WTC11 (cell line): Measurements from ENCODE around the gene RPL13. TPM values are rescaled to one million over a fixed set of nuclear protein-coding genes. Genes with fewer than 3 reads are reported as not detected.

Experiments
- ATAC-seq: fragments of 200-7000 bp; cut with Tn5 transposase; 2 replicates; pipeline ENCODE4 v1.10.0; 2021; ENCODE audit warnings: mild to moderate bottlenecking, moderate library complexity
- CTCF ChIA-PET: fragments of 300-600 bp; sonication (Branson Sonifier 250); formaldehyde crosslinking; loops from one replicate; lab custom pipeline; 2021; ENCODE audit warnings: antibody characterized with exemption; lab: Charles Lee
- POLR2A ChIA-PET: fragments of 350-600 bp; sonication (Branson Sonifier 250); formaldehyde crosslinking; loops from one replicate; lab custom pipeline; 2021; ENCODE audit warnings: antibody characterized with exemption; lab: Charles Lee
- DNase-seq: peaks from one replicate; pipeline ENCODE4 v3.0.0; 2021; ENCODE audit warnings: low spot score
- H3K27ac Mint-ChIP-seq: 2 replicates; pipeline ENCODE4 v1.8.0; 2021; ENCODE audit warnings: mixed read lengths
- H3K27me3 Mint-ChIP-seq: 2 replicates; pipeline ENCODE4 v1.8.0; 2021; ENCODE audit warnings: low read depth, mild to moderate bottlenecking, moderate library complexity, mixed read lengths
- H3K36me3 Mint-ChIP-seq: 2 replicates; pipeline ENCODE4 v1.8.0; 2021; ENCODE audit warnings: mixed read lengths
- H3K4me1 Mint-ChIP-seq: 2 replicates; pipeline ENCODE4 v1.8.0; 2022; ENCODE audit warnings: mixed read lengths
- H3K4me3 Mint-ChIP-seq: 2 replicates; pipeline ENCODE4 v1.8.0; 2021; ENCODE audit warnings: mild to moderate bottlenecking, moderate library complexity, mixed read lengths
- H3K9me3 Mint-ChIP-seq: 2 replicates; pipeline ENCODE4 v1.8.0; 2021; ENCODE audit warnings: mixed read lengths
- CREB1 ChIP-seq: sonication (generic); formaldehyde crosslinking; IDR thresholded peaks from 2 replicates; pipeline ENCODE4 v1.8.0; 2023; ENCODE audit warnings: mild to moderate bottlenecking, missing genetic modification reagents
- ETV6 ChIP-seq: sonication (generic); formaldehyde crosslinking; IDR thresholded peaks from 2 replicates; pipeline ENCODE4 v1.8.1; 2022; ENCODE audit warnings: mild to moderate bottlenecking, missing genetic modification reagents
- FOXJ3 ChIP-seq: sonication (generic); formaldehyde crosslinking; IDR thresholded peaks from 2 replicates; pipeline ENCODE4 v1.9.0; 2021; ENCODE audit warnings: missing genetic modification reagents, mild to moderate bottlenecking, borderline replicate concordance
- GABPB1 ChIP-seq: sonication (generic); formaldehyde crosslinking; IDR thresholded peaks from 2 replicates; pipeline ENCODE4 v1.8.1; 2023; ENCODE audit warnings: mild to moderate bottlenecking, missing genetic modification reagents
- KAT7 ChIP-seq: sonication (generic); formaldehyde crosslinking; IDR thresholded peaks from 2 replicates; pipeline ENCODE4 v1.8.1; 2023; ENCODE audit warnings: missing genetic modification reagents, mild to moderate bottlenecking, borderline replicate concordance
- NFATC4 ChIP-seq: fragments of 250-450 bp; sonication (Bioruptor Pico); IDR thresholded peaks from 2 replicates; pipeline ENCODE4 v1.9.0; 2021; ENCODE audit warnings: mild to moderate bottlenecking
- NR1H2 ChIP-seq: sonication (generic); formaldehyde crosslinking; IDR thresholded peaks from 2 replicates; pipeline ENCODE4 v1.9.0; 2021; ENCODE audit warnings: mild to moderate bottlenecking, moderate library complexity, missing genetic modification reagents
- OVOL2 ChIP-seq: fragments of 250-450 bp; sonication (Bioruptor Pico); IDR thresholded peaks from 2 replicates; pipeline ENCODE4 v1.9.0; 2021; ENCODE audit warnings: mild to moderate bottlenecking, borderline replicate concordance
- TEAD1 ChIP-seq: sonication (generic); formaldehyde crosslinking; IDR thresholded peaks from 2 replicates; pipeline ENCODE4 v1.8.0; 2022; ENCODE audit warnings: mild to moderate bottlenecking, missing genetic modification reagents
- TEAD4 ChIP-seq: sonication (generic); formaldehyde crosslinking; IDR thresholded peaks from 2 replicates; pipeline ENCODE4 v1.8.0; 2022; ENCODE audit warnings: mild to moderate bottlenecking, missing genetic modification reagents
- ZNF138 ChIP-seq: sonication (generic); formaldehyde crosslinking; conservative IDR thresholded peaks from 2 replicates; pipeline ENCODE4 v1.8.1; 2022; ENCODE audit warnings: mild to moderate bottlenecking, moderate library complexity, missing genetic modification reagents
- ZNF232 ChIP-seq: sonication (generic); formaldehyde crosslinking; IDR thresholded peaks from 2 replicates; pipeline ENCODE4 v1.8.0; 2022; ENCODE audit warnings: mild to moderate bottlenecking, missing genetic modification reagents
- total RNA-seq: library from RNA; stranded (reverse); gene quantifications from 3 replicates; pipeline ENCODE4 v1.2.3, GENCODE V29; 2021
- TF ChIP-seq, protein P1 (sequence below): sonication (generic); formaldehyde crosslinking; IDR thresholded peaks from 2 replicates; pipeline ENCODE4 v1.8.0; 2022; ENCODE audit warnings: mild to moderate bottlenecking, missing genetic modification reagents
- TF ChIP-seq, protein P2 (sequence below): sonication (generic); formaldehyde crosslinking; IDR thresholded peaks from 2 replicates; pipeline ENCODE4 v1.8.0; 2022; ENCODE audit warnings: mild to moderate bottlenecking, missing genetic modification reagents
- TF ChIP-seq, protein P3 (sequence below): sonication (generic); formaldehyde crosslinking; IDR thresholded peaks from 2 replicates; pipeline ENCODE4 v1.8.0; 2022; ENCODE audit warnings: missing genetic modification reagents
- TF ChIP-seq, protein P4 (sequence below): sonication (generic); formaldehyde crosslinking; IDR thresholded peaks from 2 replicates; pipeline ENCODE4 v1.8.0; 2023; ENCODE audit warnings: missing genetic modification reagents, mild to moderate bottlenecking, borderline replicate concordance
- TF ChIP-seq, protein P5 (sequence below): sonication (generic); formaldehyde crosslinking; IDR thresholded peaks from 2 replicates; pipeline ENCODE4 v1.8.1; 2022; ENCODE audit warnings: low read depth, missing genetic modification reagents, borderline replicate concordance
- TF ChIP-seq, protein P6 (sequence below): fragments of 250-450 bp; sonication (Bioruptor Pico); IDR thresholded peaks from 2 replicates; pipeline ENCODE4 v1.9.0; 2021; ENCODE audit warnings: moderate library complexity, mild to moderate bottlenecking, inconsistent platforms, borderline replicate concordance
- TF ChIP-seq, protein P7 (sequence below): fragments of 250-450 bp; sonication (Bioruptor Pico); IDR thresholded peaks from 2 replicates; pipeline ENCODE4 v1.9.0; 2021; ENCODE audit warnings: mild to moderate bottlenecking

Gene RPL13
- total RNA-seq, 1 experiment from 2014 or later, result 2,631 TPM

DNA sequence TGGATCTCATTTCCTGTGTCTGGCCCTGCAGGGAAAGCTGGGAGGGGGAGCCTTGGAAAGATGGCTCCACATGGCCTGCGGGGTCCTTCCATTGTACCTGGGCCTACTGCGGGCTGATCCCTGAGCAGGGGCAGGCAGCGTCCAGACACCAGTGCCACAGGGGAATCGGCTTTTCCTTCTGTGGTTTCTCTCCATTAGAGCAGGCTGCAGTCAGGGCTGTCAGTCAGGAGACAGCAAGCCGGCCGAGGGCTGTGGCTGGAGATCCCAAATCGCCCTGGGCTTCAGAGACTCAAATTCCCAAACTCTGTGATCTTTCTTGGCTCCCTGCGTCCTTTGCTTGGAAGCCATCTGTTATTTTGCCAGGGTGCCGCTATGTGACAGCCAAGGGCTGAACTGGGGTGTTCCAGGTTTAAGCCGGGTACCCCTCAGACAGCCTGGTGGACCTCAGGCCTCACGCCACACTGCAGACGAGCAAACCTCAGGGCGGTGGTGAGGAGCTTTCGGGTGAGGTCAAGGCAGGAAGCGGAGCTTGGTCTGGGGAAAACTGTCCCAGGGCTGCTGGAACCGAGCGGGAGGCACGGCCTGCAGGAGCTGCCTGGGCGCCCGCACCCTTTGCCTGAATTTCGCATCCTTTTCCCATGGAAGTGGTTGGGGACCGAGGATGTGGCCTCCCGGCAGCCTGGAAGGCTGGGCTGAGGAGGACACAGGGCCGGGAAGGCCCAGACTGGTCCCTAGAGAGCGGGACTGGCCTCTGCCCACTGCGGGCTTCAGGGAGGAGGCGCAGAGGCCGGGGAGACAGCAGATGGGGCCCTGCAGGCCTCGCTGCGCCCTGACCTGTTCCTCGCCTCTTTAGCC lies 13.6 kb downstream of the RPL13 start:
- Mint-ChIP-seq H3K27ac (peak overlapping the region; percentile 20; the same call in 1 of the 2 replicates), H3K4me3 (peak overlapping the region; percentile 56), H3K9me3 (no peaks in the 10 kb centered on the region), H3K27me3 (peaks cover 10% of the 10 kb centered on the region), H3K4me1 (peaks cover 8% of the 10 kb centered on the region), H3K36me3 (no peaks in the 10 kb centered on the region; the same call in 1 of the 2 replicates)
- DNase-seq, result peak; percentile 43
- TF ChIP-seq, protein P1, sequence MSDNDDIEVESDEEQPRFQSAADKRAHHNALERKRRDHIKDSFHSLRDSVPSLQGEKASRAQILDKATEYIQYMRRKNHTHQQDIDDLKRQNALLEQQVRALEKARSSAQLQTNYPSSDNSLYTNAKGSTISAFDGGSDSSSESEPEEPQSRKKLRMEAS, result no peak
- no peak for TF ChIP-seq ZNF232 (CRISPR knock-in tag)
- TF ChIP-seq KAT7 (CRISPR knock-in tag), result no peak
- no peak for TF ChIP-seq NR1H2 (CRISPR knock-in tag)
- no peak for TF ChIP-seq FOXJ3 (CRISPR knock-in tag)
- TF ChIP-seq, protein P2, sequence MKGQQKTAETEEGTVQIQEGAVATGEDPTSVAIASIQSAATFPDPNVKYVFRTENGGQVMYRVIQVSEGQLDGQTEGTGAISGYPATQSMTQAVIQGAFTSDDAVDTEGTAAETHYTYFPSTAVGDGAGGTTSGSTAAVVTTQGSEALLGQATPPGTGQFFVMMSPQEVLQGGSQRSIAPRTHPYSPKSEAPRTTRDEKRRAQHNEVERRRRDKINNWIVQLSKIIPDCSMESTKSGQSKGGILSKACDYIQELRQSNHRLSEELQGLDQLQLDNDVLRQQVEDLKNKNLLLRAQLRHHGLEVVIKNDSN (CRISPR knock-in tag), result no peak
- TF ChIP-seq ZNF138 (CRISPR knock-in tag), result no peak
- TF ChIP-seq, protein P3, sequence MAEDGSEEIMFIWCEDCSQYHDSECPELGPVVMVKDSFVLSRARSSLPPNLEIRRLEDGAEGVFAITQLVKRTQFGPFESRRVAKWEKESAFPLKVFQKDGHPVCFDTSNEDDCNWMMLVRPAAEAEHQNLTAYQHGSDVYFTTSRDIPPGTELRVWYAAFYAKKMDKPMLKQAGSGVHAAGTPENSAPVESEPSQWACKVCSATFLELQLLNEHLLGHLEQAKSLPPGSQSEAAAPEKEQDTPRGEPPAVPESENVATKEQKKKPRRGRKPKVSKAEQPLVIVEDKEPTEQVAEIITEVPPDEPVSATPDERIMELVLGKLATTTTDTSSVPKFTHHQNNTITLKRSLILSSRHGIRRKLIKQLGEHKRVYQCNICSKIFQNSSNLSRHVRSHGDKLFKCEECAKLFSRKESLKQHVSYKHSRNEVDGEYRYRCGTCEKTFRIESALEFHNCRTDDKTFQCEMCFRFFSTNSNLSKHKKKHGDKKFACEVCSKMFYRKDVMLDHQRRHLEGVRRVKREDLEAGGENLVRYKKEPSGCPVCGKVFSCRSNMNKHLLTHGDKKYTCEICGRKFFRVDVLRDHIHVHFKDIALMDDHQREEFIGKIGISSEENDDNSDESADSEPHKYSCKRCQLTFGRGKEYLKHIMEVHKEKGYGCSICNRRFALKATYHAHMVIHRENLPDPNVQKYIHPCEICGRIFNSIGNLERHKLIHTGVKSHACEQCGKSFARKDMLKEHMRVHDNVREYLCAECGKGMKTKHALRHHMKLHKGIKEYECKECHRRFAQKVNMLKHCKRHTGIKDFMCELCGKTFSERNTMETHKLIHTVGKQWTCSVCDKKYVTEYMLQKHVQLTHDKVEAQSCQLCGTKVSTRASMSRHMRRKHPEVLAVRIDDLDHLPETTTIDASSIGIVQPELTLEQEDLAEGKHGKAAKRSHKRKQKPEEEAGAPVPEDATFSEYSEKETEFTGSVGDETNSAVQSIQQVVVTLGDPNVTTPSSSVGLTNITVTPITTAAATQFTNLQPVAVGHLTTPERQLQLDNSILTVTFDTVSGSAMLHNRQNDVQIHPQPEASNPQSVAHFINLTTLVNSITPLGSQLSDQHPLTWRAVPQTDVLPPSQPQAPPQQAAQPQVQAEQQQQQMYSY (CRISPR knock-in tag), result no peak
- ChIA-PET POLR2A (interaction anchor here (0.5 to 1.0 kb wide), 3 partner anchors 9 to 327 kb away, joined by 3 to 4 read pairs (median 3); no protein-coding TSS in a partner anchor), CTCF (interaction anchor here (0.5 to 1.1 kb wide), 6 partner anchors 9 to 917 kb away, joined by 3 to 14 read pairs (median 3); no protein-coding TSS in a partner anchor)
- peak; percentile 14 for ATAC-seq

DNA sequence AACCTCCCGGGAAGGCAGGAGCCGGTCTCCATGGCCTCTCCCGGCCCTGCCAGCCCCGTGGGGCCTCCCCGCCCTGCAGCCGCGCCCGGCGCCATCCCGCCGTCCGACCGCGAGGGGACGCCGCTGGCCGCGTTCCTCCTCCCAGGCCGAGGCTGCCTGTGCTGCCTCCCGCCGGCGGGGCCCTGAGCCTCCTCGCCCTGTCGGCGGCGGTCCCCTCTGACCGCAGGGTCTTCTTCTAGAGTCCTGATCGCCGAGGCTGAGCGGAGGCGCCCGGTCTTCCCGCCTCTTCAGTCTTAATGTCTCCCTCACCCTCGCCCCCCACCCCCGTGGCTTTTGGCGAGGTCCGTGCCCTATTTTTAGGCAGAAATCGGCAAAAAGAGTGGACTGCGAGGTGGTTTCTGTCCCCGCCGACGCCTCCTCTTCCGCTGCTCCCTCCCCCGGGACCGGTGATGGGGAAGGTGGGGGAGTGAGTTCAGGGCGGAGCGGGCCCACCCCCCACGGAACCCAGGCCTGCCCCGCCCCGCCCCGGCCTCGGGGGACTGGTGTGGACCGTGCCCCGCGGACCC lies 14.3 kb downstream of the RPL13 start:
- ChIA-PET POLR2A (interaction anchor here (0.5 to 1.4 kb wide), 5 partner anchors 9 to 67 kb away, joined by 3 to 7 read pairs (median 4); no protein-coding TSS in a partner anchor), CTCF (interaction anchor here (0.5 to 2.6 kb wide), 13 partner anchors 9 to 918 kb away, joined by 3 to 16 read pairs (median 4); no protein-coding TSS in a partner anchor)
- Mint-ChIP-seq H3K36me3 (no peaks in the 10 kb centered on the region; the same call in 1 of the 2 replicates), H3K27ac (no peak overlapping the region), H3K4me1 (peaks cover 8% of the 10 kb centered on the region), H3K4me3 (peak overlapping the region; percentile 76), H3K27me3 (peaks cover 10% of the 10 kb centered on the region), H3K9me3 (no peaks in the 10 kb centered on the region)
- ATAC-seq (peak; percentile 80), DNase-seq (peak; percentile 87)
- TF ChIP-seq CREB1, result no peak
- TF ChIP-seq, protein P2 (CRISPR knock-in tag), result no peak
- no peak for TF ChIP-seq OVOL2 (CRISPR knock-in tag)
- no peak for TF ChIP-seq TEAD4
- TF ChIP-seq, protein P4, sequence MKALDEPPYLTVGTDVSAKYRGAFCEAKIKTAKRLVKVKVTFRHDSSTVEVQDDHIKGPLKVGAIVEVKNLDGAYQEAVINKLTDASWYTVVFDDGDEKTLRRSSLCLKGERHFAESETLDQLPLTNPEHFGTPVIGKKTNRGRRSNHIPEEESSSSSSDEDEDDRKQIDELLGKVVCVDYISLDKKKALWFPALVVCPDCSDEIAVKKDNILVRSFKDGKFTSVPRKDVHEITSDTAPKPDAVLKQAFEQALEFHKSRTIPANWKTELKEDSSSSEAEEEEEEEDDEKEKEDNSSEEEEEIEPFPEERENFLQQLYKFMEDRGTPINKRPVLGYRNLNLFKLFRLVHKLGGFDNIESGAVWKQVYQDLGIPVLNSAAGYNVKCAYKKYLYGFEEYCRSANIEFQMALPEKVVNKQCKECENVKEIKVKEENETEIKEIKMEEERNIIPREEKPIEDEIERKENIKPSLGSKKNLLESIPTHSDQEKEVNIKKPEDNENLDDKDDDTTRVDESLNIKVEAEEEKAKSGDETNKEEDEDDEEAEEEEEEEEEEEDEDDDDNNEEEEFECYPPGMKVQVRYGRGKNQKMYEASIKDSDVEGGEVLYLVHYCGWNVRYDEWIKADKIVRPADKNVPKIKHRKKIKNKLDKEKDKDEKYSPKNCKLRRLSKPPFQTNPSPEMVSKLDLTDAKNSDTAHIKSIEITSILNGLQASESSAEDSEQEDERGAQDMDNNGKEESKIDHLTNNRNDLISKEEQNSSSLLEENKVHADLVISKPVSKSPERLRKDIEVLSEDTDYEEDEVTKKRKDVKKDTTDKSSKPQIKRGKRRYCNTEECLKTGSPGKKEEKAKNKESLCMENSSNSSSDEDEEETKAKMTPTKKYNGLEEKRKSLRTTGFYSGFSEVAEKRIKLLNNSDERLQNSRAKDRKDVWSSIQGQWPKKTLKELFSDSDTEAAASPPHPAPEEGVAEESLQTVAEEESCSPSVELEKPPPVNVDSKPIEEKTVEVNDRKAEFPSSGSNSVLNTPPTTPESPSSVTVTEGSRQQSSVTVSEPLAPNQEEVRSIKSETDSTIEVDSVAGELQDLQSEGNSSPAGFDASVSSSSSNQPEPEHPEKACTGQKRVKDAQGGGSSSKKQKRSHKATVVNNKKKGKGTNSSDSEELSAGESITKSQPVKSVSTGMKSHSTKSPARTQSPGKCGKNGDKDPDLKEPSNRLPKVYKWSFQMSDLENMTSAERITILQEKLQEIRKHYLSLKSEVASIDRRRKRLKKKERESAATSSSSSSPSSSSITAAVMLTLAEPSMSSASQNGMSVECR (CRISPR knock-in tag), result peak; percentile 71; the same call in 1 of the 2 replicates
- no peak for TF ChIP-seq NFATC4 (CRISPR knock-in tag)
- TF ChIP-seq, protein P5, sequence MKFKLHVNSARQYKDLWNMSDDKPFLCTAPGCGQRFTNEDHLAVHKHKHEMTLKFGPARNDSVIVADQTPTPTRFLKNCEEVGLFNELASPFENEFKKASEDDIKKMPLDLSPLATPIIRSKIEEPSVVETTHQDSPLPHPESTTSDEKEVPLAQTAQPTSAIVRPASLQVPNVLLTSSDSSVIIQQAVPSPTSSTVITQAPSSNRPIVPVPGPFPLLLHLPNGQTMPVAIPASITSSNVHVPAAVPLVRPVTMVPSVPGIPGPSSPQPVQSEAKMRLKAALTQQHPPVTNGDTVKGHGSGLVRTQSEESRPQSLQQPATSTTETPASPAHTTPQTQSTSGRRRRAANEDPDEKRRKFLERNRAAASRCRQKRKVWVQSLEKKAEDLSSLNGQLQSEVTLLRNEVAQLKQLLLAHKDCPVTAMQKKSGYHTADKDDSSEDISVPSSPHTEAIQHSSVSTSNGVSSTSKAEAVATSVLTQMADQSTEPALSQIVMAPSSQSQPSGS (CRISPR knock-in tag), result no peak
- no peak; the same call in 1 of the 2 replicates for TF ChIP-seq TEAD1 (CRISPR knock-in tag)
- TF ChIP-seq, protein P6, sequence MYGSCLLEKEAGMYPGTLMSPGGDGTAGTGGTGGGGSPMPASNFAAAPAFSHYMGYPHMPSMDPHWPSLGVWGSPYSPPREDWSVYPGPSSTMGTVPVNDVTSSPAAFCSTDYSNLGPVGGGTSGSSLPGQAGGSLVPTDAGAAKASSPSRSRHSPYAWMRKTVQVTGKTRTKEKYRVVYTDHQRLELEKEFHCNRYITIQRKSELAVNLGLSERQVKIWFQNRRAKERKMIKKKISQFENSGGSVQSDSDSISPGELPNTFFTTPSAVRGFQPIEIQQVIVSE (CRISPR knock-in tag), result no peak
- TF ChIP-seq, protein P7, sequence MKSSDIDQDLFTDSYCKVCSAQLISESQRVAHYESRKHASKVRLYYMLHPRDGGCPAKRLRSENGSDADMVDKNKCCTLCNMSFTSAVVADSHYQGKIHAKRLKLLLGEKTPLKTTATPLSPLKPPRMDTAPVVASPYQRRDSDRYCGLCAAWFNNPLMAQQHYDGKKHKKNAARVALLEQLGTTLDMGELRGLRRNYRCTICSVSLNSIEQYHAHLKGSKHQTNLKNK (CRISPR knock-in tag), result no peak
- TF ChIP-seq GABPB1 (CRISPR knock-in tag), result no peak
- peak; percentile 62 for TF ChIP-seq ETV6 (CRISPR knock-in tag)
